Loucy (cell line): ENCODE results near the gene ACAN.

Experiments used
- CTCF ChIP-seq: fragments of 200-600 bp; sonication (generic); conservative IDR thresholded peaks from 2 replicates; pipeline ENCODE4 v1.5.1; 2014; ENCODE audit warnings: mild to moderate bottlenecking, antibody characterized with exemption, low read length
- EZH2phosphoT487 ChIP-seq: fragments of 200-600 bp; IDR thresholded peaks from 2 replicates; pipeline ENCODE4 v1.6.1; 2018; ENCODE audit warnings: antibody characterized with exemption, mild to moderate bottlenecking, moderate library complexity, borderline replicate concordance

GRCh38 chr15:88866295-88866881 lies 63.2 kb downstream of the ACAN start:
- TF ChIP-seq CTCF (no peak), EZH2phosphoT487 (no peak)
